GM21723 (cell line): ENCODE measurements around the gene WNK4.
"Not testable (repeated sequence)": the region's sequence is repeated elsewhere in the genome, so short reads cannot be mapped to it uniquely, and the experiment has no call there.

ENCODE experiments used
- ATAC-seq: cut with Tn5 transposase; IDR thresholded peaks from one replicate; pipeline ENCODE4 v1.9.1; 2021; ENCODE audit warnings: mild to moderate bottlenecking, moderate library complexity; ENCODE audit not compliant: unreplicated experiment

The WNK4 gene

DNA sequence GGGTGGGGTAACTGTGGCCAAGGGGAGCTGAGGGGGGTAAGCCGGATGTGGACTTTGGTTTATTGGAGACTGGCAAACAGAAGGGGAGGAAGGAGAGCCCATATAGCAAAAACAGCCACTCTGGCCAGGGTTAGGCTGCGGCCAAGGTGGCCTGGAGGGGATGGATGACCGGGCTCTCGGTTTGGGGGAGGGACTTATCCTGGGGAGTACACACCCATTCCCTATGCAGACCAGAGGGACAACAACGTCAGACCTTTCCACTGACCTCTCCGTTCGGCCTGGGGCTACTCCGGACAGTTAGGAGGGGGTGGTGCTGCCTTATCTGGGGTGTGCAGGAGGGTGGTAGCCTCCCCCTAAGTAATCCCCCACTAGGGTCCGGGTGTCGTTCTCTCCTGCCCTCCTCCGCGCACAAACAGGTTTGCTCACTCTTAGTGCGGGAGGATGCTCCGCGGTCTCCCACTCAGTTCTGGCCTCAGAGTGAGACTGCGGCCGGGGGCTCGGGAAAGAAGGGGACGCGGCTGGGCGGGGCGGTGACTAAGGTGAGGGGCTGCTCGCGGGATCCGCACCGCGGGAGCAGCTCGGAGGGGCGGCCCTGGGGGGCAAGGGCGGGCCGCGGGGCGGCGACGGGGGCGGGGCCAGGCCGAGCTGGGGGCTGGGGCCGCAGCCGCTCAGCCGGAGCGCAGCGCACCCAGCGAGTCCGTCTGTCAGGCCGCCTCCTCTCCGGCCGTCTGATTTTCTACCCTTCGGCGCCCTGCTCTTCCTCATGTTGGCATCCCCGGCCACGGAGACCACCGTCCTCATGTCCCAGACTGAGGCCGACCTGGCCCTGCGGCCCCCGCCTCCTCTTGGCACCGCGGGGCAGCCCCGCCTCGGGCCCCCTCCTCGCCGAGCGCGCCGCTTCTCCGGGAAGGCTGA, at the start of gene WNK4:
TSS of gene WNK4 (plus strand) at position 675 of the 915 bp plus-strand sequence. CDS start at position 764, 89 bp downstream.
- no peak for ATAC-seq

DNA sequence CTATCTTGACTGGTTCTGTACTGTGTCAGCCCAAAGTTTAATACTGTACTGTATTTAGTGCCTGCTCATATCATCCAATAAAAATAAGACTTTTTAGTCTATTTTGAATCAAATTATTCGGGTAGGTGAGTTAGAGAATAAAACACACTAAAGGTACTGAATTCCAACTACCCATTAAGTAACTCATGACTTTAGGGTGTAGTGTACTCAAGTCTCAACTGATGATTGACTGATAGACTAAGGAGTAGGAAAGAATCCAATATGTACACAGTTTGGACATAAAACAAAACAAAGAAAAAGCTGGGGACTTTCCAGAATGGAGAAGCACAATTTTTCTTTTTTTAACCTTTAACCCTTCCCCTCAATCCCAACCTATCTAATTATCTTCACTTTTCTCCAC, 39.7 kb upstream of the WNK4 start:
- no peak for ATAC-seq

DNA sequence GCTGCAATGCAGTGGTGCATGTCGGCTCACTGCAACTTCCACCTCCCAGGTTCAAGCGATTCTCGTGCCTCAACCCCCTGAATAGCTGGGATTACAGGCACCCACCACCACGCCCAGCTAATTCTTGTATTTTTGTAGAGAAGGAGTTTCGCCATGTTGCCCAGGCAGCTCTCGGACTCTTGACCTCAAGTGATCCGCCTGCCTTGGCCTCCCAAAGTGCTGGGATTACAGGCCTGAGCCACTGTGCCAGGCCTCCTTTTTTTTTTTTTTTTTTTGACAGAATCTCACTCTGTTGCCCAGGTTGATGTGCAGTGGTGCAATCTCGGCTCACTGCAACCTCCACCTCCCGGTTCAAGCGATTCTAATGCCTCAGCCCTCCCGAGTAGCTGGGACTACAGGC, 37.5 kb upstream of the WNK4 start:
- not testable (repeated sequence) for ATAC-seq

DNA sequence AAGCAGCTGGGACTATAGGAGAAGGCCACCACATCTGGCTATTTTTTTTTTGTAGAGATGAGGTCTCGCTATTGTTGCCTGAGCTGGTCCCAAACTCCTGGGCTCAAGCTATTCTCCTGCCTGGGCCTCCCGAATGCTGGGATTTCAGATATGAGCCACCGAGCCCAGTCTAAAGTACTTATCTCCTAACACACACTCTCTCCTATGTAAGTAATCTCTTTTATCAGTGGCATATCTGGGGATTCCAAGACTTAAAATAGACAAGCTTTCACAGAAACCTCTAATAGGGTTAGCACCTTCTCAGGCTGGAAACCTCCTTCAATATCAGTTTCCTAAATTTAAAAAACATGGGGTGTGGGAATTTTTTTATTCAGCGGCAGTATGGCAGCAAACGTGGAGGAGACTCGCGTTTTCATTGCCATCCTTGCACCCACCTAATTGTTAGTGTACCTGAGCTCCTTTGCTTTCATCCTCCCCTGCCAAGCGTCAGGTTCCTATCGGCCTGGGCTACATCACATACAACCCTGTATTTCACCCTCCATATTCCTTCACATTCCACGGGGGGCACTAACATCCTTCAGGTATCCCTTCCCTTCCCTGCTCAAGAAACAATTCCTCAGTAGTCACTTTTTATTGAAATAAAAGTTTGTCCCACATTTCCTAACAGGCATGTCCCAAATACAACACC, 36.7 kb upstream of the WNK4 start:
- ATAC-seq, result no peak

DNA sequence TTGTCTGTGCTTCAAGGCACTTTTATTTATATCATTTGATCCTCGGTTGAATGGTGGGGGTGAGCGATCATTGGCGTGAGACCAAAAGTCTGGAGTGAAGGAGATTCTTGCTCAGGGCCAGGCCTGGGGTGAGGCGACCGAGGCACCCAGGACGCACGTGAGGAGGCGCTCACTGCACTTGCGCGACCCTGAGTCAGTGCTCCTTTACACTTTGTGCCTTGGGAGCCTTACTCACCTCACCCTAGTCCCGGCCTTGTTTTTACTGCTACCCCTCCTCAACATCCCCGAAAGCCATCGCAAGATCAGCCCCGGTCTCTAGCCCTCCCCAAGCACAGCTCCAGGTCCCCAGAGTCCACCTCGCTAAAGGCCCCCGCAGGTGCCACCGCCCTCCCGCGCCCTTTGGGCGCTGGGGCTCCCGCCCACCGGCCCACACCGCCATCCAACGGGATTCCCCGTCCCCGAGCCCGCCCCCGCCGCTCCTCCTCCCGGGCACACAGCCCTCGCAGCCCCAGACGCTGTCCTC, 36.1 kb upstream of the WNK4 start:
- peak; percentile 51 for ATAC-seq

DNA sequence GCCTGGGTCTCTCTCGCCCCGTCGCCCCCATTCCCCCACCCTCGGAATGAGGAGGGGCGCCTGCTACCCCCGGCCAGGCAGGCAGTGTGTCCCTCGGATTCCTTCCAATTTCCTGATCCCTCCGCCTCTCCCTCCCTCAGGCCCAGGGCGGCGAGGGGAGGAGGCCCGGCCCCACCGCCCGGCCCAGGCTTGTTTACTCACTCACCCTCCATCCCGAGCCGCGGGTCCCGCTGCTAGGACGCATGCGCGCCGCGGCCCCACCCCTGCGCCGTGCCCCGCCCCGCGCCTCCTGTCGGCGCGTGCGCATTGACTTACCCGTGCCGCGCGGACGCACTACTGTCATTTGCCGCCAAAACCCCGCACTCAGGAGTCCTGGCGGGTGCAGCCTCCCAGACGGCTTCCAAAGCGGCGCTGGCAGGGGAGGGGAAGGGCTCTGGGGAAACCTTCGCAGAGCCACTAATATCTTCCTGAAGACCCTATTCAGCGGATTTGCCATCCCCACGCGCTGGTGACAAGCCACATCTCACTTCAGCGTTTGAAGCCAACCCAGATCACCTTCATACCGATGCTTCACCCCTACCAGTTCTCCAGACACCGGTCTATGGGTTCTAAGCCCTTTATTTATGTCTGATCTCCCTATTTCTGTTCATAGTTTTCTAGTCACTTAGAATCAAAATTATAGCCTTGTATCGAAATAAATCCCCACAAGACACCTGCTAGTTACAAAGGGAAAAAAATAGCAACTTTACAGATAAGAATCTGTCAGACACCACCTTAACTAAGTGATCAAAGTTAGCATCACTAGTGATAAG, 35.4 kb upstream of the WNK4 start, which contains the start of gene EZH1:
TSS of gene EZH1 (minus strand) at position 235 of the 812 bp plus-strand sequence. CDS start 16,099 bp downstream, outside the sequence.
- peak; percentile 72 for ATAC-seq

DNA sequence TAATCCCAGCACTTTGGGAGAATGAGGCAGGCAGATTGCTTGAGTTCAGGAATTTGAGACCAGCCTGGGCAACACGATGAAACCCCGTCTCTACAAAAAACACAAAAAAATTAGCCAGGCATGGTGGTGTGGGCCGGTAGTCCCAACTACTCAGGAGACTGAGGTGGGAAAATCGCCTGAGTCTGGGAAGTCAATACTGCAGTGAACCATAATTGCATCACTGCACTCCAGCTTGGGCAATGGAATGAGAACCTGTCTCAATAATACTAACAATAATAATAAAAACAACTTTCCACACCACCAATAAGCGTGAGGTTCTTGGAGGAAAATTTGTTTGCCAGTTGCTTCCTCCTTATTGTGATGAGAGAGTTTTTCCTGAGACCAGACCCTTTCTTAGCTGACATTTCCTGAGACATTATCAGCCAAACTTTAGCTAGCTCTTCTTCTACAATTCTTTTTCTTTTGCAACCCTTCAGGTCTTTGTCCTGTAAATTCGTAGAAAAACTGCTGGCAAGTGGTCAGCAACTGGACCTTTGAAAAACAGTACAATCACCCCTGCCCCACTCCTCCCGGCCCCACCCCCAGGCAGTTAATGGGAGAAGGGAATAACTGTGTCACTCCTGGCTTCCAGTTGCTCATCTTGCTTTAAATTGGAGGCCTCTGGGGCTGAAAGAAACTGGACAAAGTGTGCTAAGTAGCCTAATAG, 32.1 kb upstream of the WNK4 start:
- no peak for ATAC-seq

DNA sequence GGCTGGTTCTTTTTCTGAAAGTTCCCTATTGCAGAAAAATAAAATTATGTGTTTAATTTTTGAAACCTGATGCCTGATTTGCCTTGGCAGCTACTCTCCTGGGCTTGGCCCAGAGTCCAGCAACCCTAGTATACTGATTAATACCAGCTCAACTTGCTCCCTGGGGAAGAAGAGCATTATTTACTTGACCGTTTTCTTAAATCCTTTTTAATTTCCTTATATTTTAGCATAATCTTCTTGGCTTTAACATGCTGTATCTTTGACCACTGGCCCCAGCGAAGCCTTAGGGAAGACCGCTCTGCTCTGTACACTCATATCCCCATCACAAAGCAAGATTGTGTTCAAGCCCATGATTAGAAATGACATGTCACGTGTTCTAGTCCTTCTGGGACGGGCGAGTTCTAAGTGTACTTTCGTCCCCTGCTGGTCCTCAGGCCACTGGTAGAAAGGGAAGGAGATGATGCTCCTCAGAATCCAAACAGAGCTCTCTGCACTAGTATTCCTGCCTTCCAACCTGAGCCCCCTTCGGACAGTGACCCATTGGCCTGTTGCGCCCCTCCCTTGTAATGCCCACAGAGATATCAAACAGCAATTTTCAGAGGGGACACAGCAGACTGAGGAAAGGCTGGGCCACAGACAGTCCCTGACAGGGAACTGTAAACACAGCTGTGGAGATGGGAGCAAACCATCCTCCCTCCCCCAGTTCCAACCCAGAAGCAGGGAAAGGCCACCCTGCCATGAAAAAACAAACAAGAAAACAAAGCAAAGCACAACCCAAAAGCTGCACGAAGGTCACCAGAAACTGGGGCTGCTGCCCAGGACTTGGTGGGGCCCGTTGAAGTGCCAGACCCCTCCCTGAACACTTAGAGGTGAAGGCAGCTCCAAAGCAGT, 31.3 kb upstream of the WNK4 start:
- ATAC-seq, result no peak

DNA sequence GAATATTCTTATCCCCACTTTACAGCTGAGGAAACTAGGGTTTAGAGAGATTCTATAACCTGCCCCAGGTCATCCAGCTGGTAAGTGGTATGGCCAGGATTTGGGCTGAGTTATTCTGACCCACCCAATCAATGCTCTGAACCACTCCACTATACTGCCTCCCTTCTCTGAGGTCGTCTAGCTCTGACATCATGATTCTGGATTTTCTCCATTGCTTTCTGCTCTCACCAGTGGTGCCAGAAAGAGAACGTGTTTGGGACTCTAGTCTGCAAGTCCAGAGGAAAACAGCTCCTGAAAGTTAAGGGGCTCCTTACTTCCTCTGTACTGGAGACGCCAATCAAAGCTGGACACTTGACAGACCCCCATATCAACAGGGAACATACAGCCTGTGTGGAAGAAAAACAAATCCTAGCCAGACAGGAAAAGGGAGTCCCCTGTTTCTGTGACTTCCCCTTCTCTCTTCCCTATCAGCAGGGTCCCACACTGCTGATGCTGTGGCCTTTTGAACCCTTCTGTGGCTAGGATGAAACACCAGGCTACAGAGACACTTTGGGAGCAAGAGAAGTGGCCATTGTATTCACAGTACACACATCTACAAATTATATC, 29.6 kb upstream of the WNK4 start:
- no peak for ATAC-seq

DNA sequence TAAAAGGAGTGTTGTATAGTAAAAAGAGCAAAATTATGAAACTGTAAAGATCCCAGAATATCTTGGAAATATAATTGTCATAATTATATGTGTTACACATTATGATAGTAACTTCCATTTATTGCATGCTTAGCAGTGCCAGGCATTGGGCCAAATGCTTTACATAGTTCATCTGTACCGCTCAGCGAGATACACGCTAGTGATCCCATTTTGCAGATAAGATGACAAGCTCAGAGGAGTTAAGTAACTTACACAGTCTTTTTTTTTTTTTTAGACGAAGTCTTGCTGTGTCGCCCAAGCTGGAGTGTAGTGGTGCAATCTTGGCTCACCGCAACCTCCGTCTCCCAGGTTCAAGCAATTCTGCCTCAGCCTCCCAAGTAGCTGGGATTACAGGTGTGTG, 28.8 kb upstream of the WNK4 start:
- ATAC-seq, result no peak

DNA sequence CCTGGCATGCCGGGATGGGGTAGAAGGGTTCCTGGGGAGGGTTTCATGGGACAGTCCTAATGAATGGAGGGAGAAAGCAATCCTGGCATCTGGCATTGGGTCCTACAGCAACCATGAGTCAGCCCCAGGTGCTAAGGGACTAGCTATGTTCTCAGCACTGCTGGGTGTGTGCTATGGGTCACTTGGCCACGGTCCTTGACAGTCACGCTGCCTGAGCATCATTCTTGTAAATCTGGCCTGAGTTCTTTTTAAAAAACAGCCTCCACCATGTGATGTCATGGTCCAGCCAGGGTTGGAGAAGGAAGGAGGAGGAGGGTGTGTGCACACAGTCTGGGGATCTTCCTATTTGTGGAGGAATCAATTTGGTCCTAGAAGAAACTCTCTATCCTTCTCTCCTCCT, 25.6 kb upstream of the WNK4 start:
- ATAC-seq, result no peak

DNA sequence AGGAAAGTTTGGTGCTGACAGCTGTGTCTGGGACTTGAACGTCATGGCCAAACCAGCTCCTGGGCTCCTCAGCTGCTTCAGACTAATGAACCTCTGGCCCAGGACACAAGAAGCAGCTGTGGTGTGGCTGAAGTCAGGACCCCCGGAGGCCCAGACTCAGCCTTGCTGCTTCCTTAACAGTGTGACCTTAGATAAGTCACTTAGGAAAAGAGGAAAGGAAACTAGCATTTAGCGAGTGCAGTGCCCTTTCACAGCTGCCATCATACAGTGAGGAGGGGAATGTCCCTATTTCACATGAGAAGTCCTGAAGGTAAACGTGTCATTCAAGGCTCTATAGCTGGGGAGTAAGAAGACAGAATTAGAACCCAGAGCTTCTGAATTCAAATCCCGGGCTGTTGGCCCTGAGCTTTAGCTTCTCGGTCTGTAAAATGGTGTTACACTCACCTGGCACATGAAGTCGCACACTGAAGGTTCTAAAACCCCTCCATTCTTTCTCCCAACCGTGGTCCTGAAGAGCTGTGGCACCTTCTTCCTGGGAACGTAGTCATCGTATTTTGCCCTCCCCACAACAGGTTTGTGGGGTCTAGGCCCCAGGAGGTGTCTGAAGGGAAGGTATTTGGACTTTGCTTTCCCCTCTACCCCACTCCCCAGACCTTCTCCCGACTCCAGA, 20.3 kb upstream of the WNK4 start:
- ATAC-seq, result peak; percentile 47

DNA sequence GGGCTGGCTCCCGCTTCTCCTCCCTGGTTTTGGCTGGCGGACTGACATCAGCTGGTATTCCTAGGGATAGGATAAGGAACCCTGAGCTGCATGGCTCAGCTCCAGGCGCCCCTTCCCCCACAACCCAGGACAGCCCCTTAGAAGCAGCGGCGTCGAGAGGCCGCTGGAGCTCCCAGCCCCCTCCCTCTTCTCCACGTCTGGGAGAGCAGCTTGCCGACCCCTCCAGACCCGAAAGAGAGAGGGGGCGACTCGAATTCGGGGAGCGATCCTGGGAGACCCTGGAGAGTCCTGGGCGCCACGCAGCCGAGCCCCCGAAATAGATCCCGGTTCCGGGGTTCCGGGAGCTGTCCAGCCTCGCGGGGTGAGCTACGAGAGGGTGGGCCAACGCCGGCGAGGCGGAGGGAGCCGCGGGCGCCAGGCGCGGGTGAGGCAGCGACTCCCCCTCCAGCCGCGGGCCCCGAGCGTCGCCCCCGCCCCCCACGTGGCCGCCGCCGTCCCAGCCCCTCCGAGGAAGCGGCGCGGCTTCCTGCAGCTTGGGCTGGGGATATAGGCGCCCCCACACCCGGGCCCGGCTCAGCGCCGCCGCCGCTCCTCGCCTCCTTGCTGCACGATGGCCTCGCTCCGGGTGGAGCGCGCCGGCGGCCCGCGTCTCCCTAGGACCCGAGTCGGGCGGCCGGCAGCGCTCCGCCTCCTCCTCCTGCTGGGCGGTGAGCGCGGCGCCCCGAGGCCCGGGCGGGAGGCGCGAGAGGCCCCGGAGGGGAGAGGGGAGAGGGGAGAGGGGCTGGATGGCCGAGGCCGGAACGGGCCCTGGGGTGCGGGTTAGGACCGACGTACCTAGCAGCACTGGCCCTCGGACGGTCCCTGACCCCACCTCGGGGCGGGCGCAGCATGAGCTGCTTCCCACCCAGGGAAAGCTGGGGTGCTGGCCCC, 19.5 kb upstream of the WNK4 start, which contains the start of gene RAMP2:
TSS of gene RAMP2 (plus strand) at position 576 of the 930 bp plus-strand sequence. CDS start at position 611, 35 bp downstream.
- no peak for ATAC-seq

DNA sequence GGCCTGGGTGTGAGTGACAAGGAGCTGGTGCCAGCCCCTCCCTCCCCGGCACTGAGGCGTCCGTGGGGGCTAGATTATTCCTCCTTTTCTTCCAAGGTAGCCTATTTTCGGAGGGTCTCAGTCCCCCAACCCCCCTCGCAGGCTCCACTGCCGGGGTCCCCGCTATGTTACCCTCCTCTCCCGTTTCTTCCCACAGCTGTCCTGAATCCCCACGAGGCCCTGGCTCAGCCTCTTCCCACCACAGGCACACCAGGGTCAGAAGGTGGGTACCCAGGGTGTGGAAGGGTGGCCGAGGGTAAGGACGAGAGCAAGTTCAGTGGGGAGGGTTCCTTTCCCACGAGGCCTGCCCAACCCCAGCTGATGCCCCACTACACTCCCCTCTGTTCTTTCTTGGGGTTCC, 18.8 kb upstream of the WNK4 start:
- ATAC-seq, result no peak

DNA sequence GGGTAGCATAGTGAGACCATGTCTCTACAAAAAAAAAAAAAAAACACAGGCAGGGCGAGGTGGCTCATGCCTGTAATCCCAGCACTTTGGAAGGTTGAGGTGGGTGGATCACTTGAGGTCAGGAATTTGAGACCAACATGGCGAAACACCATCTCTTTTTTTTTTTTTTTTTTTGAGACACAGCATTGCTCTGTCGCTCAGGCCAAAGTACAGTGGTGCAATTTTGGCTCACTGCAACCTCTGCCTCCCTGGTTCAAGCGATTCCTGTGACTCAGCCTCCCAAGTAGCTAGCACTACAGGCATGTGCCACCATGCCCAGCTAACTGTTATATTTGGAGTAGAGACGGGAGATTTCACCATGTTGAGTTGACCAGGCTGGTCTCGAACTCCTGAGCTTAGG, 14.3 kb upstream of the WNK4 start:
- no peak for ATAC-seq

DNA sequence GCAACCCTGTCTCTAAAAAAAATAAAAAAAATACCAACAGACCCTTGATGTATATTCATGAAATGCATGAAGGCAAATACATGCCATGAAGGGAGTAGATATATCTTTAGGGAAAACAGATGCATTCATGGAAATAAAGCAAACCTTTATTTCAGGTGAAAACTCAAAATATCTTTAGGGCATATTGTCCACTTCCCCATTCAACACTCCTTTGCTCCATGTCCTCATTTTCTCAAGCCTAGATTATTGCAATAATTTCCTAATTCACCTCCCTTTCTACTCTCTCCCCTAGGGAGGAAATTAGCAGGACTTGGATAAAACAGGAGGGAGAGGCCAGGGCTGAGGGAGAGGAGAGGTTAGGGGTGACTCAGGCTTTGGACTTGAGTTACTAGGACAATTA, 12.9 kb upstream of the WNK4 start:
- no peak for ATAC-seq

DNA sequence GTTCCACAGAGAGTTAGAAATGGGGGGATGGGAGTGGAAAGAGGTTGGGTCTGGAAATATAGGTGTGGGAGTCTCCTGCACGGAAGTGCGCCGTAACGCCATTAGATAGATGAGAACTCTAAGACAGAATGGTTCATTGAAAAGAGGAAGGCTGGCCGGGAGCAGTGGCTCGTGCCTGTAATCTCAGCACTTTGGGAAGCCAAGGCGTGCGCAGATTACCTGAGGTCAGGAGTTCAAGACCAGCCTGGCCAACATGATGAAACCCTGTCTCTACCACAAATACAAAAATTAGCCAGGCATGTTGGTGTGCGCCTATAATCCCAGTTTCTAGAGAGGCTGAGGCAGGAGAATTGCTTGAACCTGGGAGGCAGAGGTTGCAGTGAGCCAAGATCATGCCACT, 12.4 kb upstream of the WNK4 start:
- ATAC-seq, result not testable (repeated sequence)
